ENCODE results near the gene CACNB4. TPM values are rescaled to one million over a fixed set of nuclear protein-coding genes. Genes with fewer than 3 reads are reported as not detected.

The CACNB4 gene
- total and polyA plus RNA-seq, 10 of the 15 experiments (the other 5 are each of a cell fraction or from before 2014, with no cell fraction given), result 2.0 to 21.6 (median 9.3) TPM

DNA sequence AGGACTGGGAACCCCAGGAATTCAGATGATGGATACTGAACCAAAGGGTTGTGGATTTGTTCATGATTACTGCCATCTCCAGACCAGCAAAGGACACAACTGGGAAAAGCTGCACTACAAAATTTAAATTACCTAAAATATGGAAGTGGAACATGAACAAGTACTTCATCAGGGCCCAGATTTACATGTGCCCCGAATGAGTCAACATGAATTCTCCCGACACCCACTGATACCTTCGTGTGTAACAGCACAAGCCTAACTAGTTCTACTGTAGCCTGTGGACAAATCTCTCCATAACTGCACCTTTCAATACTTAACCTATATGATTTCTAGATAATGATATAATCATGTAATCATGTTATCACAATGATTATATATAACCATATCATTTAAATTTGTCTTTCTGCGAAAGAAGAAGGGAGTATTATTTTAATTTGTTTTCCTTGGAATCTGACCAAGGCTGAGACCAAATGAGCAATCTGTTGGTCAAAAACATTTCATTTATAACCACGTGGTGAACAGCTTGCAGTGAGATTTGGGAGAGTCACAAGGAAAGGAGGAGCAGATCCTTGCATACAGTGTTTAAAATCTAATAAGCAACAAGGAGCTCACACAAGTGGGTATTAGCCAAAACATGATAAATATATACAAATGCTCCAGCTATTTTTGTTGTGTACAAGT, 70.5 kb downstream of the CACNB4 start:
- intact Hi-C loops (cut with micrococcal nuclease; ENCODE audit: unreplicated experiment) (no loop called here), in situ Hi-C loops (cut with MboI) (no loop called here)
- WGBS (ENCODE audit: insufficient coverage, insufficient replicate concordance, low lambda C conversion rate, missing lambda C conversion rate), result 32% methylated on average over 5 of the region's 5 CpGs
- TF ChIP-seq SPI1 (IDR thresholded peaks at IDR 0.05; ENCODE audit: borderline replicate concordance, insufficient read depth, low read depth, low read length) (peak; percentile 44; the same call in 1 of the 2 replicates), MEF2B (IDR thresholded peaks at IDR 0.05; ENCODE audit: partially characterized antibody, poor library complexity, severe bottlenecking) (no peak), BRCA1 (IDR thresholded peaks at IDR 0.05; ENCODE audit: low read depth, low read length) (no peak), CREM (IDR thresholded peaks at IDR 0.05; ENCODE audit: low read depth) (no peak)
- TF ChIP-seq, protein P1, sequence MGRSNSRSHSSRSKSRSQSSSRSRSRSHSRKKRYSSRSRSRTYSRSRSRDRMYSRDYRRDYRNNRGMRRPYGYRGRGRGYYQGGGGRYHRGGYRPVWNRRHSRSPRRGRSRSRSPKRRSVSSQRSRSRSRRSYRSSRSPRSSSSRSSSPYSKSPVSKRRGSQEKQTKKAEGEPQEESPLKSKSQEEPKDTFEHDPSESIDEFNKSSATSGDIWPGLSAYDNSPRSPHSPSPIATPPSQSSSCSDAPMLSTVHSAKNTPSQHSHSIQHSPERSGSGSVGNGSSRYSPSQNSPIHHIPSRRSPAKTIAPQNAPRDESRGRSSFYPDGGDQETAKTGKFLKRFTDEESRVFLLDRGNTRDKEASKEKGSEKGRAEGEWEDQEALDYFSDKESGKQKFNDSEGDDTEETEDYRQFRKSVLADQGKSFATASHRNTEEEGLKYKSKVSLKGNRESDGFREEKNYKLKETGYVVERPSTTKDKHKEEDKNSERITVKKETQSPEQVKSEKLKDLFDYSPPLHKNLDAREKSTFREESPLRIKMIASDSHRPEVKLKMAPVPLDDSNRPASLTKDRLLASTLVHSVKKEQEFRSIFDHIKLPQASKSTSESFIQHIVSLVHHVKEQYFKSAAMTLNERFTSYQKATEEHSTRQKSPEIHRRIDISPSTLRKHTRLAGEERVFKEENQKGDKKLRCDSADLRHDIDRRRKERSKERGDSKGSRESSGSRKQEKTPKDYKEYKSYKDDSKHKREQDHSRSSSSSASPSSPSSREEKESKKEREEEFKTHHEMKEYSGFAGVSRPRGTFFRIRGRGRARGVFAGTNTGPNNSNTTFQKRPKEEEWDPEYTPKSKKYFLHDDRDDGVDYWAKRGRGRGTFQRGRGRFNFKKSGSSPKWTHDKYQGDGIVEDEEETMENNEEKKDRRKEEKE (IDR thresholded peaks at IDR 0.05), result no peak
- H3K9me3 ChIP-seq (replicated peaks; ENCODE audit: control insufficient read depth, insufficient read depth, low read length), result no peaks in the 10 kb centered on the region; the same call in 2 of the 3 replicates
- no peak overlapping the region for H3K4me3 ChIP-seq
- no peak overlapping the region; the same call in 1 of the 2 replicates for H2AFZ ChIP-seq (ENCODE audit: control insufficient read depth, low read depth, low read length)
- no peaks in the 10 kb centered on the region for H4K20me1 ChIP-seq (ENCODE audit: control insufficient read depth, insufficient read depth)
- H3K4me1 ChIP-seq (ENCODE audit: control insufficient read depth, insufficient read depth, low read length), result peaks cover 19% of the 10 kb centered on the region
- DNase-seq (ENCODE audit: low read depth, low spot score) (no peak), ATAC-seq (no peak), FAIRE-seq (no peak)
- BruUV-seq (replicated peaks), result no TSS peak
- ChIA-PET POLR2A (no interaction called here), RAD21 (ENCODE audit: unreplicated experiment) (interaction anchor here (1.1 to 2.0 kb wide), 2 partner anchors 9 to 142 kb away, joined by 3 to 7 read pairs; no protein-coding TSS in a partner anchor), SMC1A (ENCODE audit: uncharacterized antibody, unreplicated experiment) (interaction anchor here (0.8 to 1.1 kb wide), 4 partner anchors 8 to 477 kb away, joined by 3 to 7 read pairs (median 4); no protein-coding TSS in a partner anchor), CTCF (interaction anchor here (0.5 to 5.9 kb wide), 11 partner anchors 9 to 159 kb away, joined by 3 to 37 read pairs (median 3); no protein-coding TSS in a partner anchor)
- H3K36me3 ChIP-seq (ENCODE audit: control insufficient read depth in 2 of 2, insufficient read depth in 2 of 2, low read length in 1 of 2), result no peaks in the 10 kb centered on the region
- no peak overlapping the region for H3K4me2 ChIP-seq (ENCODE audit: control insufficient read depth, insufficient read depth)
- H3K27ac ChIP-seq (ENCODE audit: control insufficient read depth, insufficient read depth), result no peak overlapping the region
- H3K79me2 ChIP-seq (ENCODE audit: control insufficient read depth, insufficient read depth, low read length), result no peaks in the 10 kb centered on the region
- no peak overlapping the region for H3K9ac ChIP-seq (ENCODE audit: control insufficient read depth, insufficient read depth, low read length)
- H3K27me3 ChIP-seq (replicated peaks in 1 of 2; ENCODE audit: control insufficient read depth in 2 of 2, insufficient read depth in 2 of 2, low read length in 1 of 2), result no peaks in the 10 kb centered on the region
